GM23248 (cell line): ENCODE measurements around the gene UBE2QL1.

Source experiments
- EZH2 ChIP-seq: fragments of 200-600 bp; sonication (generic); IDR thresholded peaks from 2 replicates; pipeline ENCODE4 v1.6.1; 2018; ENCODE audit warnings: antibody characterized with exemption, mild to moderate bottlenecking; ENCODE audit not compliant: insufficient read depth, poor library complexity, severe bottlenecking
- EZH2phosphoT487 ChIP-seq: fragments of 200-600 bp; sonication (generic); IDR thresholded peaks from 2 replicates; pipeline ENCODE4 v1.6.1; 2018; ENCODE audit warnings: antibody characterized with exemption, moderate library complexity, mild to moderate bottlenecking, low read depth; ENCODE audit not compliant: insufficient read depth

- TF ChIP-seq EZH2: no peak
- TF ChIP-seq EZH2phosphoT487: no peak
These were observed 24.5 kb upstream of the UBE2QL1 start for GRCh38 chr5:6424110-6424659.
